SK-N-MC (cell line): ENCODE data around the gene TANGO2.

Experiments
- EZH2 ChIP-seq: fragments of 200-600 bp; sonication (generic); IDR thresholded peaks from one replicate; pipeline ENCODE4 v1.6.1; 2017; ENCODE audit warnings: antibody characterized with exemption
- POLR2AphosphoS5 ChIP-seq: IDR thresholded peaks from 2 replicates; pipeline ENCODE4 v1.6.1; 2012; ENCODE audit warnings: mild to moderate bottlenecking, low read depth, low read length, borderline replicate concordance

DNA sequence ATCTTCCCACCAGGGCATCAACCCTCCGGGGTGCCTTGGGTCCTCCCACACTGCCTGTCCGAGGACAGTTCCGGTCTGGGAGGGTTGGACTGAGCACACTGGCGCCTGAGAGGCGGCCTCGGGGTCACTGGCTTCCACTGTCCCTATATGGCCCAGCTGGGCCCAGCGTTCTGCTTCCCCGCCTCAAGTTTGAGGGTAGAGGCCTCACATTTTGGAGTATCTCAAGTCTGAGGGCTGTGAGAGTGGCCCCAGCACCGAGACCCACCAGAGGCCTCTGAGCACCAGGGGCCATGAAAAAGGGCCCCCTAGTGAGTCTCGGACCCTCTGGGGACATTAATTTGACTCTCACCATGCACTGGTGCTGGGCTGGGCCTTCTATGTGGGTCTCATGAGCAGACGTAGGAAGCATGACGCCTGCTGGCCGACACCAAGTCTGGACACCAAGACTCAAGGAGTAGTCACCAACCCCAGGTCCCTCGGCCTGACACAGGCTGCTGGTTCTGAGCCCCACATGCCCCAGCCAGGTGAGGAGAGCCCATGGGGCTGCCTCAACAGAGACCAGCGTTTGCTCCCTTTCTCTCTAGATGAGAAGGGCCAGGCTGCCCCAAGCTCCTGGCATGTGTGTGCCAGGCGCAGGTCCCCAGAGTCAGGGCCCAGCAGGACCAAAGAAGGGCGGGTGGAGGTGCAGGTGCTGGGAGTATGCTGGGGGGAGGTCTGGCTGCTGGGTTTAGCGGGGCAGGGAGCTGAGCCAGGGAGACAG is 31.8 kb upstream of the TANGO2 start:
- TF ChIP-seq POLR2AphosphoS5, result no peak
- no peak for TF ChIP-seq EZH2
